Frontal cortex (tissue), 4 donors: ENCODE measurements around the gene PDE11A. TPM values are rescaled to one million over a fixed set of nuclear protein-coding genes. Genes with fewer than 3 reads are reported as not detected.
"Not testable (repeated sequence)": the region's sequence is repeated elsewhere in the genome, so short reads cannot be mapped to it uniquely, and the experiment has no call there.

Experiments used
- DNase-seq, 2 donors: peaks; one replicate each; pipeline ENCODE4 v3.0.0; 2012; ENCODE audit warnings: low spot score in 2 of 2
- FAIRE-seq: peaks from 2 replicates; lab custom pipeline; 2012; peaks lifted over from hg19 to GRCh38; lab: Jason Lieb, UNC
- total RNA-seq: library from RNA; depleted of rRNA; stranded (reverse); fragments of >200 nt; gene quantifications from one replicate; pipeline ENCODE4 v1.2.3, GENCODE V29; 2014
- donor health status: control.
- donor health status: control.
- donor health status: control.

The PDE11A gene
- total RNA-seq, 1 donor from 2014 or later = 1.2 TPM

DNA sequence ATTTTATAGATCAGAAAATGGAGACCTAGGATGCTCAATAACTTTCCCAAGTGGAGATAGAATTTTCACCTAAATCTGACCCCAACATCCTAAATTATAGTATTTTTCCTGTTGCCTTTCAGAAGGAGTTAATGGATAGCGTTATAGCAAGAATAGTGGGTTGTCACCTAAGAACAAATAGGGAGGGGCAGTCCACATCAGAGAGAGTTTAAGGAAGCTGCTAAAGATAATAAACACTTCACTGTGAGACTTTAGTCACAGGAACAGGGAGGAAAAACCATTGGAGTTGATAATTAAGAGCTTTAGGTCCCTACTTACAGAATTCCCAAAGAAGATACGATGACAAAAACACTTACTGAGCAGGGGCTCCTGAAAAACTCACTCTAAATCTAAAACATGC, 229.4 kb downstream of the PDE11A start:
- no peak for DNase-seq
- no peak for FAIRE-seq

GRCh38 chr2:177842243-177842642, 230.3 kb downstream of the PDE11A start:
- no peak for DNase-seq
- no peak for FAIRE-seq

DNA sequence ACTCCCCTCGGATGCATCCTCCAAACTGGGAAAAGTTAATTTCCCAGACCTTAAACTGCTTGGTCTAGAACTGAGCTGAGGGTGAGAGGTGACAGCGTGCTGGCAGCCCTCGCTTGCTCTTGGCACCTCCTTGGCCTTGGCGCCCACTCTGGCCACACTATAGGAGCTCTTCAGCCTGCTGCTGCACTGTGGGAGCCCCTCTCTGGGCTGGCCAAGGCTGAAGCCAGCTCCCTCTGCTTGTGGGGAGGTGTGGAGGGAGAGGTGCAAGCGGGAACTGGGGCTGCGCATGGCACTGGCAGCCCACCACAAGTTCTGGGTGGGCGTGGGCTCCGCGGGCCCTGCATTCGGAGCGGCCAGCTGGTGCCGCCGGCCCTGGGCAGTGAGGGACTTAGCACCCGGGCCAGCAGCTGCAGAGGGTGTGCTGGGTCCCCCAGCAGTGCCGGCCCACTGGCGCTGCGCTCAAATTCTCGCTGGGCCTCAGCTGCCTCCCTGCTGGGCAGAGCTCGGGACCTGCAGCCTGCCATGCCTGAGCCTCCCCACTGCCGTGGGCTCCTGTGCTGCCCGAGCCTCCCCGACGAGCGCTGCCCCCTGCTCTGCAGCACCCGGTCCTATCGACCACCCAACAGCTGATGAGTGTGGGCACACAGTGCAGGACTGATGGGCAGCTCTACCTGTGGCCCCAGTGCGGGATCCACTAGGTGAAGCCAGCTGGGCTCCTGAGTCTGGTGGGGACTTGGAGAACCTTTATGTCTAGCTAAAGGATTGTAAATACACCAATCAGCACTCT, 237.0 kb downstream of the PDE11A start:
- FAIRE-seq, DNase-seq: not testable (repeated sequence)

GRCh38 chr2:177832611-177833433, 239.8 kb downstream of the PDE11A start:
- DNase-seq = no peak
- no peak for FAIRE-seq

DNA sequence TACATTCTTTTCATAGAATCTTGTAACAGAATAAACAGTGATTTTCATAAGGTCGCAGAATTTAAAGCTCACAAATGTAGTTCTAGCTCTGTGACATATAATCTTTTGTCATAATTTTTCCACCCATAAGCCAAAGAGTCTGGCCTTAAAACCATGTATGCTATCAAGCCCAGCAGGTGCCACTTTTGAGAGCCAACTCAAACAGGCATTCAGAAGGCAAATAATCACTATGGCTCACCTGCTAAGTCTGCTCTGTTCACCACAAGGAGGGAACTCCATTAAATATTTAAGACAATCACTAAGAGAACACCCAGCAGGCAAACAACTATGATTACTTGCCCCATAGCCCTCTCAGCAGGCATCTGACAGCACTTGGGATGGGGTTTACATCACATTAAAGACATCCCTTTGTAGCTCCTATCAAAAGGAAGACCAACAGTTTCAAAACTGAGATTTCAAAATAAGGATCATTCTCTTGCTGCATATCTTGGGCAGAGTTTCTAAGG, 241.6 kb downstream of the PDE11A start:
- FAIRE-seq (no peak), DNase-seq (no peak)

- DNase-seq = no peak
These were observed 244.0 kb downstream of the PDE11A start for GRCh38 chr2:177828557-177828956.

DNA sequence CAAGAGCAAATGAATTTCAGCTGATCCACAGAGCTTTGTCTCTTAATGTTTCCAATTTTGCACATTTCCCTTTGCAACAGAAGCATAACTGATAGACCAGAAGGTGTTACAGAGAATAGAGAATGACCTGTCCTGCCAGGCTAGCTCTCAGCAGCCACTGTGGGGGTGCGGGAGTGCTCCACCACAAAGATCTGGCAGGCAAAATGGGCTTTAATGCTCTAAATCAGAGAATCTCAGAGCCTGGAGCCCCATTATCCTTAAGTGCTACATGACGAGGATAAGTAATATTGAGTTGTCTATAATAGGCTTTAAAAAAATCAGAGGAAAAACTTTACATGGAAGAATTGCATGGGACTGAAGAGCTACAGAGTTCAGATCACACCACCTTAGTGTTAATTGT, 245.7 kb downstream of the PDE11A start:
- no peak for FAIRE-seq
- DNase-seq = no peak

More at GRCh38 chr2:177828557-177828956, 244.0 kb downstream of the PDE11A start:
- FAIRE-seq = no peak

- FAIRE-seq (no peak), DNase-seq (no peak)
These were observed 249.6 kb downstream of the PDE11A start for GRCh38 chr2:177822941-177823340.

- DNase-seq (no peak), FAIRE-seq (no peak)
These were observed 254.2 kb downstream of the PDE11A start for GRCh38 chr2:177818412-177818811.

GRCh38 chr2:177817300-177817699, 255.3 kb downstream of the PDE11A start:
- DNase-seq = no peak
- FAIRE-seq = no peak

GRCh38 chr2:177816766-177817165, 255.8 kb downstream of the PDE11A start:
- no peak for DNase-seq
- no peak for FAIRE-seq

DNA sequence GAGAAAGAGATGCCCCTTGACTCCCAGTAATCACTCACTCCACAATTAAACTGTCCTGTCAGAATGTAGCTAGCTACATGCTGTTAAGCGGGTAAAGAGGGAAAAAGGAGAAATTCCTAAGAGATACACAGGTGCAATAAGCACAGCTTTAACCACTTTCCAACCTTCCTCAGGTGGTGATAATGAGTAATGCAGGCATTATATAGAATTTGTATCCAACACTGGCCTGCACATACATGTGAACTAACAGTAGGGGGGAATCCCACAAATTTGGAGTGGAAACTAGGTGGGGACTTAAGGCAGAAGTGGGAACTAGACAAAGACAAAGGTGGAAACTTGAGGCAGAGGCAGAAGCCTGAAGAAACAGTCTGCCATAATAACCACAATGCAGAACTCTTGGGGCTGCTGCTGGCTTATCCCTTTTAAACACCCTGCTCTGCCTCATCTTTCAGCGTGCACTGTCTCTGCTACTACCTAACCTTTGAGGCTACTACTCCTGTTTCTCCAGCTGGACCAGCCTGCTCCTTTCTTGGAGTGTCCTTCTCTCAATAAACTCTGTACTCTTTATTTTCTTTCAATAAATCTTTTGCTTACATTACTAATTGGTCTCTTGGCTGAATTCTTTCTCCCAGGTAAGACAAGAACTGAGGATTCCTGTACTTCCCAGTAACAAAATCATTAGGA, 259.7 kb downstream of the PDE11A start:
- DNase-seq (no peak), FAIRE-seq (no peak)

- no peak for FAIRE-seq
- DNase-seq = no peak
These were observed 261.7 kb downstream of the PDE11A start for GRCh38 chr2:177810906-177811305.

DNA sequence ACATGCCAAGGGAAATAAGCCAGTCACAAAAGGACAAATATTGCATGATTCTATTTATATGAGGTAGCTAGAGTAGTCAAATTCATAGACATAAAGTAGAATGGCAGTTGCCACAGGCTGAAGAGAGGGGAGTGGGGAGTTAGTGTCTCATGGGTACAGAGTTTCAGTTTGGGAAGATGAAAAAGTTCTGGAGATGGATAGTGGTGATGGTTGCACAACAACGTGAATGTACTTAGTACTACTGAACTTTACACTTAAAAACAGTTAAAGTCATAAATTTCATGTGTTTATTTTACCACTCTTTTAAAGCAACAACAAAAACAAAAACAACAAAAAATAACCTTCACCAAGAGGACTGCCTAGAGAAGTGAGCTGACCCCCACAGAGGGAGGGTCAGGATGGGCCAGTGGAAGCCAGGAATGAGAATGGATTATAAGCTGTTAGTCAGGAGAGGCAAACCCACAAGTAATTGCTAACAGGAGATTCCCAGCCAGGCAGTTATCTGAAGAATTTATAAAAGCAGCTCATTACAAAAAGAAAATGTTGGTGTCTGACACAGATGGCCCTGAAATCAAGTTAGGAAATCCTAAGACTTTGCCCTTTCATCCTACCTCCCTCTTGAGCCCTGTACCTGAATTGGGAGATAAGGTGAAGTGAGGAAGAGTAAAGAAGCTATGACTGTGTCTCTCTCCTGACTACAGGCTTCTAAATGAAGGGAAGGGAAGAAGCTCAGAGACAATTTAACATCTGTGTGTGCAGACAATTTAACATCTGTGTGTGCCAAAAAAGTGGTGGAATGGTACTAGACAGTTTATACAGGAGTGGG, 263.4 kb downstream of the PDE11A start:
- DNase-seq (no peak), FAIRE-seq (no peak)

DNA sequence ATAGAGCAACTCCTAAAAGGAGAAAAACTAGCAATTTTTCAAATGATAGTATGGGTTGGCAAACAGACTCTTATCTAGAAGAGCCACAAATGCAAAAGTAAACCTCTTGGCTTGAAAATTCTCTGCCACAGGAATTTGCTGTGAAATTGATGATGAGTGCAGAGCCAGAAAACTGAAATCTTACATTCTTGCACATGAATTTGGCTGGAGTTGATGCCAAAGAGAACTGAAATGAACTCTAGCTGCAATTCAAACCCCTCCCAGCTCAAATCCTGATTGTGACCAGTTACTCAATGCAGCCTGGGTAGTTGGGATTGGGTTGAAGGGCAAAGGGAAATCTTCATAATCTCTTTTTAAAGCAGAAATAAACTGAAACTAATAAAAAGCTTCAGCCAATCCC, 266.6 kb downstream of the PDE11A start:
- DNase-seq = no peak
- no peak for FAIRE-seq

DNA sequence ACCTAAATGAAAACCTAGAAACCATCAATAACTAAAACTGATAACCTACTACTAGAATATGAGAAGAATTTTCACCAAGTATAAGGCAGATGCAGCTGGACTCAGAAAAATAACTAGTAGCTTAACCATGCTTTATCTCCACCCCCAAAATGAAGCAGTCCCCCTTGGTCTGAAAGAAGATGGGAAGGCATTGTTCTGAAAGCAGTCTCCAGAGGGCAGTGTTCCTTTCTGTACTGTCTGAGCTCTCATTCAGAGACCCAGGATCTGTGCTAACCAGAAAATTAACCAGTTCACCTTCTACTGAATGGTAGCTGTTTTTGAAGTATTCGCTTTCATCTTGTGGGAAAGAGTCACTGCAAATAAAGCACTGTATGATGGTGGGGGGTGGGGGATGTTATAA, 273.0 kb downstream of the PDE11A start:
- FAIRE-seq (no peak), DNase-seq (no peak)

- no peak for FAIRE-seq
- no peak for DNase-seq
These were observed 274.8 kb downstream of the PDE11A start for GRCh38 chr2:177797808-177798207.

DNA sequence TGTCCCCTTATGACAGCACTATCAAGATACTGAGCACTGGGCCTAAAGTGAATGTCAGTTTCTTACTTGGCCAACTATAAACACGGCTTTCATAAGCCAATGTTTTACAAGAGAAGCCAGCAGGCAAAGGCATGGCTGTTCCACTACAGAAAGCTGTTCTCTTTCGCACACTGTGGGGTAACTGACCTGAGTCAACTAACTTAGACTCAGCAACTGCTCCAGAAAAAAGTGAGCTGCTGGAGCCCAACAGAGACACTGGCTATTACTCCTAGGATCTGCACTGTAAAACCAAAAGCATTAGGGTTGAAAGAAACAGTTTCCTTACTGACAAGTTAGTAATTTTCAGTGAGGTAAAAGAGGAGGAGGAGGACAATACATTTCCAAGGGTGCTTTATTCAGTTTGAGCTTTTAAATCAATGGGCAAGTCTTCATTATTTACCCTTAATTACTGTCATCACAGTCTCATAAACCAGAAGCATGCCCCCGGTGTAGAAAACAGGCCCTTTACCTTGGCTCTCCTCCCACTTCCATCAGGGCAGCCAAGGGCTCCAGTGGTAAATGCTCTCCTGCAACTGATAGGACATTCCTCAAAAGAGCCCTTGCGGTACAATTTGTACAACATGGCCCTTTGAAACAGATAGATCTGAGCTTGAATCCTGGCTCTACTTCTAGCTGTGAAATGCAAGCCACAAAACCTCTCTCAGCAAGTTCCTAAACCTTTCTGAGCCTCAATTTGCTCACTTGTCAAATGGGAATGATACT, 275.7 kb downstream of the PDE11A start:
- DNase-seq (no peak), FAIRE-seq (no peak)

DNA sequence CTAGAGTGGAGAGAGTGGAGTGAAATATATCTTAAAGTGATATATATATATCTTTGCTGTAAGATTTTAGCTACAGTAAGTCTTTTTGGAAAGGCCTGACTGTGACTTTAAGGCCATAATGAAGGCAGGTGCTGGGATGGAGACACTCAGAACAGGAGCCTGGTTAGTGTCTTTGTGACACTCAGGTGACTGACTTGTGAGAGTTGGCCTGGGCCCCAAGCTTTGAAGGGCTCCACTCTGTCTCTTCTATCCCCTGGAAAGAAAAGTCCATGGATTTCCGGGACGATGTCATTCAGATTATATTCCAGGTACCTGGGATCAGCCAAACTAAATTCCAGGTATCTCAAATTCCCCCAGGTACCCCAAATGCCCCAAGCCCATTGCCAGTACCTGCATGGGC, 276.6 kb downstream of the PDE11A start:
- FAIRE-seq (no peak), DNase-seq (no peak)
